ENCODE results near the gene PAX8. TPM values are rescaled to one million over a fixed set of nuclear protein-coding genes. Genes with fewer than 3 reads are reported as not detected.
"Not testable (repeated sequence)": the region's sequence is repeated elsewhere in the genome, so short reads cannot be mapped to it uniquely, and the experiment has no call there.

PAX8 gene
- total RNA-seq, 1 experiment from 2014 or later, result 0.15 TPM

- DNase-seq (ENCODE audit: low read depth, low spot score), result no peak
- H3K27me3 ChIP-seq (ENCODE audit: control insufficient read depth, insufficient read depth, low read length), result no peaks in the 10 kb centered on the region
- ChIA-PET CTCF (no interaction called here), POLR2A (no interaction called here)
- H3K4me3 ChIP-seq (ENCODE audit: low read depth in 2 of 2, low read length in 2 of 2), result no peak overlapping the region
- intact Hi-C loops (cut with micrococcal nuclease; ENCODE audit: unreplicated experiment), result no loop called here
- BruUV-seq (replicated peaks), result no TSS peak
- no peaks in the 10 kb centered on the region for H3K4me1 ChIP-seq (ENCODE audit: control insufficient read depth, insufficient read depth, low read length)
- in situ Hi-C loops (cut with HindIII; ENCODE audit: low pct_unique_long_range_greater_than_20kb, low sequenced_read_pairs), result no loop called here
- ATAC-seq, result no peak
- TF ChIP-seq CTCF (IDR thresholded peaks at IDR 0.05) (no peak), POLR2AphosphoS5 (IDR thresholded peaks at IDR 0.05; ENCODE audit: low read depth, low read length) (no peak), TCF7L2 (IDR thresholded peaks at IDR 0.05; ENCODE audit: low read depth, low read length) (no peak), SIN3A (IDR thresholded peaks at IDR 0.05; ENCODE audit: borderline replicate concordance, insufficient read depth, low read depth, low read length) (no peak)
- TF ChIP-seq, protein P1, sequence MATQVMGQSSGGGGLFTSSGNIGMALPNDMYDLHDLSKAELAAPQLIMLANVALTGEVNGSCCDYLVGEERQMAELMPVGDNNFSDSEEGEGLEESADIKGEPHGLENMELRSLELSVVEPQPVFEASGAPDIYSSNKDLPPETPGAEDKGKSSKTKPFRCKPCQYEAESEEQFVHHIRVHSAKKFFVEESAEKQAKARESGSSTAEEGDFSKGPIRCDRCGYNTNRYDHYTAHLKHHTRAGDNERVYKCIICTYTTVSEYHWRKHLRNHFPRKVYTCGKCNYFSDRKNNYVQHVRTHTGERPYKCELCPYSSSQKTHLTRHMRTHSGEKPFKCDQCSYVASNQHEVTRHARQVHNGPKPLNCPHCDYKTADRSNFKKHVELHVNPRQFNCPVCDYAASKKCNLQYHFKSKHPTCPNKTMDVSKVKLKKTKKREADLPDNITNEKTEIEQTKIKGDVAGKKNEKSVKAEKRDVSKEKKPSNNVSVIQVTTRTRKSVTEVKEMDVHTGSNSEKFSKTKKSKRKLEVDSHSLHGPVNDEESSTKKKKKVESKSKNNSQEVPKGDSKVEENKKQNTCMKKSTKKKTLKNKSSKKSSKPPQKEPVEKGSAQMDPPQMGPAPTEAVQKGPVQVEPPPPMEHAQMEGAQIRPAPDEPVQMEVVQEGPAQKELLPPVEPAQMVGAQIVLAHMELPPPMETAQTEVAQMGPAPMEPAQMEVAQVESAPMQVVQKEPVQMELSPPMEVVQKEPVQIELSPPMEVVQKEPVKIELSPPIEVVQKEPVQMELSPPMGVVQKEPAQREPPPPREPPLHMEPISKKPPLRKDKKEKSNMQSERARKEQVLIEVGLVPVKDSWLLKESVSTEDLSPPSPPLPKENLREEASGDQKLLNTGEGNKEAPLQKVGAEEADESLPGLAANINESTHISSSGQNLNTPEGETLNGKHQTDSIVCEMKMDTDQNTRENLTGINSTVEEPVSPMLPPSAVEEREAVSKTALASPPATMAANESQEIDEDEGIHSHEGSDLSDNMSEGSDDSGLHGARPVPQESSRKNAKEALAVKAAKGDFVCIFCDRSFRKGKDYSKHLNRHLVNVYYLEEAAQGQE (IDR thresholded peaks at IDR 0.05; ENCODE audit: insufficient read depth in 1 of 2, low read depth in 2 of 2, low read length in 1 of 2), result no peak
- H3K27ac ChIP-seq (ENCODE audit: low read length), result no peak overlapping the region
- H3K36me3 ChIP-seq (ENCODE audit: control insufficient read depth, insufficient read depth, low read length), result no peaks in the 10 kb centered on the region
- no peaks in the 10 kb centered on the region for H3K9me3 ChIP-seq (ENCODE audit: control insufficient read depth, insufficient read depth, low read depth, low read length)
Measured at GRCh38 chr2:113291191-113291590, 12.5 kb upstream of the PAX8 start.

DNA sequence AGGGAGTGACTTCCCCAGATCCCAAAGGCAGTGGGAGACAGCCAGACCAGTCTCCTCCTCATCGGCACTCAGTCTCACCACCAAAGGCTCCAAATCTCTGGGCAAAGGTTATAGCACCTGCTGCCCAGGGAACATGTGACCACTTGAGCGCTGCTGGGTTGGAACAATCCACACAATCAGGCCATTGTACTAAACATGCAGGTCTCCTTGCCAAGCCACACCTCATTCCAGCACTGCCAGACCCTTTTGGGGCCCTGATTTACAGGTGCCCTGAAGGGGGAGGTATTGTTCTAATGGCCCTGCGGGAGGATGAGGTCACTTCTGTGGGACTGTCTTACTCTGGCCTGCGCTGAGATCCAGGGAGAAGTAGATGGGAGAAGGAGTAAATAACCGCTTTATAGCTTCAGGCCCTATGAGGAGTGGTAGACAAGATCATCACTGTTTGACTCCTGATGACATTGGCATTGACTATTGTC lies 10.0 kb upstream of the PAX8 start:
- CTCF ChIA-PET; H3K27me3 ChIP-seq (ENCODE audit: control insufficient read depth, insufficient read depth, low read length); BruUV-seq (replicated peaks); H3K36me3 ChIP-seq (ENCODE audit: control insufficient read depth, insufficient read depth, low read length); H3K27ac ChIP-seq (ENCODE audit: low read length); H3K4me1 ChIP-seq (ENCODE audit: control insufficient read depth, insufficient read depth, low read length); H3K9me3 ChIP-seq (ENCODE audit: control insufficient read depth, insufficient read depth, low read depth, low read length); H3K4me3 ChIP-seq (ENCODE audit: low read depth in 2 of 2, low read length in 2 of 2); DNase-seq (ENCODE audit: low read depth, low spot score); in situ Hi-C loops (cut with HindIII; ENCODE audit: low pct_unique_long_range_greater_than_20kb, low sequenced_read_pairs); POLR2A ChIA-PET; intact Hi-C loops (cut with micrococcal nuclease; ENCODE audit: unreplicated experiment): not testable (repeated sequence)
- peak; percentile 42; the same call in 1 of the 2 replicates for ATAC-seq

- ATAC-seq; in situ Hi-C loops (cut with HindIII; ENCODE audit: low pct_unique_long_range_greater_than_20kb, low sequenced_read_pairs); H3K4me1 ChIP-seq (ENCODE audit: control insufficient read depth, insufficient read depth, low read length); BruUV-seq (replicated peaks); H3K27ac ChIP-seq (ENCODE audit: low read length); H3K36me3 ChIP-seq (ENCODE audit: control insufficient read depth, insufficient read depth, low read length); H3K27me3 ChIP-seq (ENCODE audit: control insufficient read depth, insufficient read depth, low read length); H3K4me3 ChIP-seq (ENCODE audit: low read depth in 2 of 2, low read length in 2 of 2); CTCF ChIA-PET; intact Hi-C loops (cut with micrococcal nuclease; ENCODE audit: unreplicated experiment); POLR2A ChIA-PET; H3K9me3 ChIP-seq (ENCODE audit: control insufficient read depth, insufficient read depth, low read depth, low read length); DNase-seq (ENCODE audit: low read depth, low spot score): not testable (repeated sequence)
Measured at GRCh38 chr2:113288117-113288673, 9.5 kb upstream of the PAX8 start.

All from Panc1 (cell line).